Central memory CD4-positive, alpha-beta T cell (primary cell): ENCODE data around the gene SPATA19.

ENCODE experiments used
- DNase-seq: peaks from one replicate; pipeline ENCODE4 v3.0.0; 2022

The SPATA19 gene

GRCh38 chr11:133817449-133817848 lies 27.9 kb downstream of the SPATA19 start:
- no peak for DNase-seq

- no peak for DNase-seq
Measured at GRCh38 chr11:133816146-133816870, 29.0 kb downstream of the SPATA19 start.

DNA sequence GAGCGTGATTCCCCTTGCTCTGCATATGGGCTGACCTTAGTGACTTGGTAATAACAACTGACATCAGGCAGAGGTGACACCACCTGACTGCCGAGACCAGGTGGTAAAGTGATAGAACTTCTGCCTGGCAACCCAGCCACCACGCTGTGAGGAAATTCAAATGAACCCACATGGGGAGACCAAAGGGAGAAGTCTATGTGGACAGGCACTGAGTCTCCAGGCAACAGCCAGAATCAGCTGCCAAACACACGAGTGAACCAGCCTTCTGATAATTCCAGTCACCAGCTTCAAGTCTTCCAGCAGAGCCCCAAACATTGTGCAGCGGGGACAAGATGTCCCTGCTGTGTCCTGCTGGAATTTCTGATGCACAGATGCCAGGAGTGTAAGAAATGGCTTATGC lies 29.7 kb downstream of the SPATA19 start:
- no peak for DNase-seq

- no peak for DNase-seq
Measured at GRCh38 chr11:133814588-133815100, 30.7 kb downstream of the SPATA19 start.

DNA sequence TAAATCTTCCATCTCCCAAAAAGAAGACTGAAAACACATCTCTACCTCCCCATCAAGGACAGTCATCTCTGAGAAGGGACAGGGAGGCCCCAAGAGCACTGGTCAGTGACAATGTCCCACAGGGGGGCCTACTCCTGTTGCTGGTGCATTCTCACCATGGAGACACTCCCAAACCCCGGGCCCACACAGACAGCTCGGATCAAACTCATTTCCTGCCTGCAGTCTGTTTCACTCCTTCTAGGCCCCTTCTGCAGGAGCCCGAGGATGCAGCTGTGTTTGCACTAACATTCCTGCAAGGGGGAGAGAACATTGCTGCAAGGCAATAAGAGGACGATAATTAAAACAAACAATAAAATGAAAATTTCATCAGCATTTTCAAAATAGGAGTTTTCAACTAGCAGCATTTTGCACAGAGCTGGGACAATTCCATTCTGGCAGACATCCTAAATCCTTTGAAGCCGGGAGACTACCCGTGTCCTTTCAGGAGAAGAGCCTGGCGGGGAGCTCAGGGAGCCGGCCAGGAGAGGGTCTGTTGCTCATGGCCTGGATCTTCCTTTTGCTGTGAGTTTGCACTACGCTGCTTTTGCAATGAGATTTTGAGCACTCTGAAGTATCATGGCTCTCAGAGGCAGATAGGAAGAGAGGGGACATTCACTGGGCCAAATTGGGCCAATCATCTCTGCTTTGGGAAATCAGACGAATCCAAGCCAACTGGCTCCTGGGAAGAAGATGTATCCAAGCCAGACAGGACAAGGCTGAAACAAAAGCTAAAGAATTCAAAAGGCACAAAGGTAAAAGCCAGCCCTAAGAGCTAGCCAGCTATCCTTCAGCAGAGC lies 33.2 kb downstream of the SPATA19 start:
- DNase-seq: no peak

GRCh38 chr11:133810766-133811165 lies 34.5 kb downstream of the SPATA19 start:
- no peak for DNase-seq

DNA sequence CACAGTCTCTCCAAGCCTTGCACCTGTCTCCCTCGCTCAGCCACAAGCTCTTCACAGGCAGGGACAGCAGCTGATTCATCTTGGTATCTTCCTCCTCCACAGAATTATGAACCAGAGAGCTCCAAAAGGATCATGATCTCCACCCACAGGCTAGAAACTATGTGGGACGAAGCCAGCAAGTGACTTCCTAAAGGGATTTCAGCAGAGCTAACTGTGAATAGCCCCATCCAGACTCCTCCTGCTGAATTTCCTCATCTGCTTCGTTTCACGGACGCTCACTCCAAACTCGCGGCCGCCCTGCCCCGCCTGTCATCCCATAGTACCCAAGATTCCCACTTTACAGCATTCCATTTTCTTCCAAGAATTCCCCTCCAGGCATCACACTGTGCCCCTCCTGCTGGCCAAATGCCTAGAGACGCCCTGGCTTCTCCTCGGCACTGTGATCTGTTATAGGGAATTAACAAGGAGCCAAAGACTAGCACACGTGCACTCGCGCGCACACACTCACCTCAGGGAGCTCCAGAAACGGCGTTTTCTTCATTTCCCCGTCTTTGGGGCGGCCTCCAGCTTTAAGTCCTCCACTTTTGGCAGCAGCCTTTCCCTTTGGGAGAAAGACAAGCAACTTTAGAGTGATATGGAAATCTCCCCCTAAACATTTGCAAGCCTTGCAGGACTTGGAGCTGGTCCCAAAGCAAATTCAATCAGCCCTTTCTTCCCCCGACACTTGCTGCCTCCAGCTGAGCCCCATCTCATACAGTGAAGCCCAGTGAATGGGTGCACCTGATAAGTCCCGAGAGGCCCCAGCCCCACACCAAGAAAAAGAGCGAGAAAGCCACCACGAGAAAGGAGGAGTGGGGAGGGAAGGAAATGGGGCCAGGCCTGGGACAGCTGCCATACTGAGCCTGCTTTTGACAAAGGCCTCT lies 35.5 kb downstream of the SPATA19 start:
- DNase-seq: no peak

DNA sequence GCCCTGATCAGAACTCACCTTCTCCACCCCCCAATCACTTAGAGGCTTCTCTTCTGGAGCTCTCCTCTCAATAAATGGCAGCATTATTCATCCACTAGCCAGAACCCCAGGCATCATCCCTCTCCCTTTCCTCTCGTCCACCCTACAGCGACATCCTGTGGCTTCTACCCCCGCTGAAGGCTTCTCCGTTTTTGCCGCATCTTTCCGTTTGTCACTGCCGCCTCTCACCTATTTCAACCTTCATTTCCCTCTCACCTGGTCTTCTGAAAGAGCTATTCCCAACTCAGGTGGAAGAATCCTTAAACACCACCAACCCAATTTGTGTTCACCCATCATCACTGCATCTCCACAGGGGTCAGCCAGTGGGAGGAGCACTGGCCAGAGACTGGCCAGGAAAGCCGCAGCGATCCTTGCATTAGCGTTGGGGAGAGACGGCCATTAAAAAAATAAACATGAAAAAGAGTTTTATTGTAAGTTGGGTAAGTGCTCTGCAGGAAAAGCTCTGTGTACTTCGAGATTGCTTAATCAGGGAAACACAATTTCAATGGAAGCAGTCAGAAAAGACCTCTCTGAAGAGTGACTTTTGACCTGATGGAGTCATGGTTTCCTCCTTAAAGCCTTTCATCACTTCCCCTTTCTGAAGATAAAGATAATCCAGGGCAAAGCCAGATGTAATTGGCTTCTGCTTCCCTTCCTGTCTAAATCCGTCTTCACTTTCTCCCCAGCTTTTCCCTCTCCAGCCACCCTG lies 36.7 kb downstream of the SPATA19 start:
- DNase-seq: no peak

GRCh38 chr11:133803026-133803425 lies 42.3 kb downstream of the SPATA19 start:
- no peak for DNase-seq

DNA sequence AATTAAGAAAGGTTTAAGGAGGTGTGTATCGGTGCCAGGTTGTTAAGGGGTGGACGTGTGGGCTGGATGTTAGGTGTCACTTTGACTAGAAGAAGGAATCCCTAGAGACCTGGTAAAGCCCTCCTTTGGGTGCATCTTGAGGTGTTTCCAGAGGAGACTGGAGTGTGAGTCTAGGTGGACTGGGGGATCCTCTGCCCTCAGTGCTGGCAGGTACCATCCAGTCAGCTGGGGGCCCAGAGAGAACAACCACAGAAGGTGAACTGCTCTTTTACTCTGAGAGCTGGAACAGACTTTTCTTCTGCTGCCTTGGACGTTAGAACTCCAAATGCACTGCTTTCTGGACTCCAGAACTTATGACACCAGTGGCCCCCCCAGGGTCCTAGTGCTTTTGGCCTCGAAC lies 44.0 kb downstream of the SPATA19 start:
- DNase-seq: no peak

DNA sequence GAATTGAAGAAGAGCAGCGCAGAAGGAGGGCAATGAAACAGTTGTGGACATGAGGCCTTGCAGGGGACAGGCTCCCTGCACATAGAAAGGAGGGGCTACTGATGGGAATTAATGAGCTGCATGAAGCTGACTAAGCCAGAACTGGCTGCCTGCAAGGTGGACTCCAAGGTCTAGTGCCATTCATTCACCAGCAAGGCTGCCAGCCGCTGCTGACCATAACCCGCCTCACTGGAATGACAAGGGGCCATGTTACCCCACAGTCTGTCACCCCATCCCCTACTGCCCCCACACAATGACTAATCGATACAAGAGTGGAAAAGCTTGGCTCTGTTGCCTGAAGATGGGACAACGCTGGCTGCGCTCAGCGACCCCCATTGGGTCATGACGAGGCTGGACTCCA lies 44.6 kb downstream of the SPATA19 start:
- DNase-seq: no peak

DNA sequence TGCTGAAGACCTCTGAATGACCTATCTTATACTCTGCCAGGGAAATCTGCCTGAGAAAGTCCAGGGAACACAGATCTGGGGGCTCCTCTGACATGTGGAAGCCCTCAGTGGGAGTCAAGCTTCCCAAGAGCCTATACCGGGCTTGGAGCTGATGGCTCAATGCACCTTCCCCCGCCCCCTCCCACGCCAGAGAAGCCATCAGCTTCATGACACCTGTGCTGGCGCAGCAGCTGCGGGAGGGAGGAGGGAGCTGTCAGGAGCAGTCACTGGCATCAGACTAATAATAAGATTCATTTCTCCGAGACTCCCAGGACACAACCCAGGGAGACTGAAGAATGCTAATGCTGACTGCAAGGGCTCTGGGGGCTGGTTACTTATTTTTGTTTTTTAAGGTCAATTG lies 47.8 kb downstream of the SPATA19 start:
- no peak for DNase-seq

DNA sequence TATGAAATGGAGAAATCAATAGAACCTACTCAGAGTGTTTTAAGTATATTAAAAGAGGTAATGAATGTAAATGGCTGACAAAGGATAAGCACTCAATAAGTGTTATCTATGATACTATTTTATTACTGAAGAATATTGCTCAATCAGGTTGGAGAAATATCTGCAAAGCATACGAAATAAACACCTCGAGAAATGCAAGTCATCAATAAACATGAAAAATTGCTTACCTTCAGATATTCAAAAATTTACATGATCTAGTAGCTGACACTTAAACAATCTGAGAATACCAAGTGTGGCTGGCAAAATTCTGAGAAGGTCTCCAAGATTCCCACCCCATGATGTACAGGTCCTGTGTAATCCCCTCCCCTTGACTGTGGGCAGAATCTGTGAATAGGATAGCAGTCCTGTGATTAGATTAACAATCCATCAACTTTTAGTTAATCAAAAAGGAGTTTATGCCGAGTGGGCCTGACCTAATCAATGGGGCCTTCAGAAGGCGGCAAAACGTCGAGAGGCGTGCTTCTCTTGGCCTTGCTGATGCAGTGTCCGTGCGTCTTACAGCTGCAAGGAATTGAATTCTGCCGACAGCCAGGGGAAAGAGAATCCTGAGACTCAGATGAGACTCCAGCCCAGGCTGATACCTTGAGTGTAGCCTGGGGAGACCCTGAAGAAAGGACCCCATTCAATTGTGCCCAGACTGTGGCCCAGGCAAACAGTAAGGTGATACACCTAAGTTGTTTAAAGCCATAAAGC lies 49.1 kb downstream of the SPATA19 start:
- DNase-seq: no peak

DNA sequence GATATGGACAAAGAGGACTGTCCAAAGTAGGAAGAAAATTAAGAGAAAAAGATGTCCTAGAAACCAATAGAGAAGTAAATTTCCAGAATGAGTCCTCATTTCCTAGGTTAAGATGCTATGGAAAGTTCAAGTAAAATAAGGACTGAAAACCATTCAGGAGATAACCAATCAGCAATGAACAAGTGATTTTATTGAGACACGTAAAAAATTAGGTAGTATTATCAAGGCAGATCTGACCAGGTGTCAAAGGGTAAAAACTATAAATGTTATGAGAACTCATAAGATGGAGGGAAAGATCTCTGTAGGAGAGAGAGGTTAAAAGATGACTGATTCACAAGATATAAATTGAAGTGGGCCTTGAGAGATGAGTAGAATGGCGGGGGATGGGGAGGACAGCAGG lies 50.2 kb downstream of the SPATA19 start:
- no peak for DNase-seq

DNA sequence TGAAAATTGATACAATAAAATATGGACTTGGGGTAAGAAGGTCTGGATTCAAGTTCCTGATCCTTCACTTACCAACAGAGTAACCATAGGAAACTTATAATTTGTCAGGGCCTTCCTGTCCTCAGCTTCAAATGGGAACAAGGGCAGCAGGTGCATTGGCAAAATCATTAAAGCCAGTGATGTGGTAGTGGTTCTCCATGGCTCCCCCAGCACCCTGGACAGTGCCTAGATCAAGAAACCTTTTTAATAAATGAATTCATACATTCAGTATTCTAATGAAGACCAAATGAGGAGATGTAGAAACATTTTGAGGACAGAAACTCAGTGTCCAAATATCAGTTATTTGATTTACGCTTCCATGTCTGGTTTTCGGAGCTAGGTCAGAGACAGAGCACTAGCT lies 51.1 kb downstream of the SPATA19 start:
- no peak for DNase-seq

DNA sequence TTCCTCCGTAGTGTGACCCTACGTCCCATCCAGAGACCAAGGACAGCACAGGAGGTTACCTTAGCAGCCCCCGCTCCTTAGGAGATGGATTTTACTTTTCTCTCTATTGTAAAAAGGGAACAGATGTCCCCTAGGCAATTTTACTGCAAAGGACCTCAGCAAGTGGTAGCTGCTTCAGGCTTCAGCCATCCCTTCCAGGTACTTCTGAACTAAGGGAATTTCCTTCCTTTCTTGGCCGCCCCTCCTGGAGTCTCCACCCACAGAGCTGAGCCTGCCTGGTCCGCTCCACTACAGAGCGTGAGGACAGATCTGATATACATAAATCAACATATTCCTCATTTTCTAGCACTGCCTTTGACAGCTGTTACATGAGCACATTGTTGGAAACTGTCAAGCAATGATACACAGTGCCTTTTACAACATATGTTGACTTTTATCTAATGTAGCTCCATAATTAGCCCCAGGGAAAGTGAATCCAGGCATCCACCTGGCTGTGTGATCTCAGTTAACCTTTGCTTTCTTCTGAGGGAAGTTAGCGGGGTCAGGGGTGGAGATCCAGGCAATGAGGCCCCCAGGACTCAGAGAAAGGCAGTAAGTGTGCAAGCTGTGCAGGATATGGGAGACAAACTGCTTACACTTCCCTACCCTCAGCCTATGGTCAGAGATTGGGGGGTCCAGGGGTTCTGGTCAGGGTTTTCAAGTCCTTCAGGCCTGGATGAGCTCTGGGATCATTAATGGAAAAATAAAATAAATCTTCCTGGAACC lies 51.9 kb downstream of the SPATA19 start:
- no peak for DNase-seq

DNA sequence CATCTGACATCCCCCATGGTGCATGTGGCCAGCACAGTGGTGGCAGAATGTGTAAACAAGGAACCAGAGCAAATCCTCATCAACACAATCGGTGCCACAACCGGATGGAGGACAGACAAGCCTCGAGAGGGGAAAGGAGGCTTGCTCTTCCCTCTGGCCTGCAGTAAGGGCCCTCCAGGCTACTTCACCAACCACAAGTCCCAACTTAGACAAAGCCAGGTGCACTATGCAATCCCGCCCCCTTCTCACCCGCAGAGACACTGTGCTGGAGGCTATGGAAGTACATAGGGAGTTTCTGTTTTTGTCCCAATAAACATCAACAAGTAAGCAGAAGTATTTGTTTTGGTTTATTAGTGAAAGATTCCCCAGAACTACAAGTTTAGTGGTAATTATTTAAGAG lies 54.3 kb downstream of the SPATA19 start:
- DNase-seq: no peak
